HepG2 (cell line): ENCODE results near the gene GYPC. TPM values are rescaled to one million over a fixed set of nuclear protein-coding genes. Genes with fewer than 3 reads are reported as not detected.

Source experiments
- ATAC-seq: fragments of 200-7000 bp; cut with Tn5 transposase; 3 replicates; pipeline ENCODE4 v1.9.1; 2020; ENCODE audit warnings: mild to moderate bottlenecking, moderate library complexity
- BruUV-seq: library from RNA; stranded (reverse); fragments of 400-500 nt; replicated peaks from 2 replicates; lab custom pipeline; 2021; lab: Mats Ljungman, UMichigan
- CTCF ChIA-PET: fragments of 300-600 bp; formaldehyde crosslinking; extraction: SDS; loops from one replicate; lab custom pipeline; 2021; ENCODE audit warnings: low total read pairs, inconsistent platforms, low intra/inter-chr PET ratio; lab: Yijun Ruan, JAX
- POLR2A ChIA-PET: fragments of 350-600 bp; sonication (Branson Sonifier 250); formaldehyde crosslinking; loops from one replicate; lab custom pipeline; 2020; ENCODE audit warnings: antibody characterized with exemption, inconsistent platforms; lab: Yijun Ruan, JAX
- DNase-seq: peaks from one replicate; pipeline ENCODE4 v3.0.0-alpha.2; 2015; ENCODE audit warnings: low spot score
- FAIRE-seq: peaks from 3 replicates; lab custom pipeline; 2011; peaks lifted over from hg19 to GRCh38; lab: Jason Lieb, UNC
- H2AFZ ChIP-seq: one replicate; pipeline ENCODE4 v1.6.1; 2011; ENCODE audit warnings: low read length, inconsistent platforms
- H3K27ac ChIP-seq: fragments of 300-600 bp; 3 replicates; pipeline ENCODE4 v1.8.0; 2011; ENCODE audit warnings: mixed run types, mild to moderate bottlenecking, mixed read lengths, low read length, inconsistent platforms; ENCODE audit not compliant: insufficient read depth; ENCODE audit errors: extremely low read length
- H3K27me3 ChIP-seq, 2 experiments: fragments of 200-600 bp in 1 of 2; 2 replicates in 1 of 2; 3 replicates in 1 of 2; pipeline versions ENCODE4 v1.6.0 to v1.8.0; 2011; ENCODE audit warnings: low read length in 2 of 2, mild to moderate bottlenecking in 2 of 2, moderate library complexity in 2 of 2, inconsistent platforms in 1 of 2; ENCODE audit not compliant: insufficient read depth in 2 of 2, control insufficient read depth in 1 of 2
- H3K36me3 ChIP-seq, 2 experiments: fragments of 200-600 bp in 1 of 2; replicated peaks in 1 of 2; 2 replicates in 1 of 2; 3 replicates in 1 of 2; pipeline versions ENCODE4 v1.5.1 to v1.8.0; 2011; ENCODE audit warnings: low read length in 2 of 2, inconsistent platforms in 1 of 2; ENCODE audit not compliant: insufficient read depth in 2 of 2, control insufficient read depth in 1 of 2
- H3K4me1 ChIP-seq: 2 replicates; pipeline ENCODE4 v1.5.1; 2012; ENCODE audit warnings: low read length, inconsistent platforms; ENCODE audit not compliant: insufficient read depth
- H3K4me2 ChIP-seq: 2 replicates; pipeline ENCODE4 v1.6.0; 2011; ENCODE audit warnings: low read depth, low read length, inconsistent platforms
- H3K4me3 ChIP-seq, 3 experiments: fragments of 200-600 bp in 1 of 3; sonication (generic), shearing (Covaris generic) in 1 of 3; replicated peaks in 1 of 3; 2 replicates each; pipeline ENCODE4 v1.5.1; 2011 to 2016; ENCODE audit warnings: low read length in 3 of 3, inconsistent platforms in 2 of 3, low read depth in 2 of 3, mild to moderate bottlenecking in 2 of 3, control low read depth in 1 of 3, mixed read lengths in 1 of 3; ENCODE audit not compliant: insufficient read depth in 1 of 3
- H3K79me2 ChIP-seq: one replicate; pipeline ENCODE4 v1.6.1; 2011; ENCODE audit warnings: low read length, inconsistent platforms; ENCODE audit not compliant: insufficient read depth
- H3K9ac ChIP-seq: 2 replicates; pipeline ENCODE4 v1.6.0; 2011; ENCODE audit warnings: mild to moderate bottlenecking, low read depth, low read length, inconsistent platforms; ENCODE audit not compliant: insufficient read depth
- H3K9me3 ChIP-seq: 2 replicates; pipeline ENCODE4 v1.5.1; 2012; ENCODE audit warnings: mild to moderate bottlenecking, low read length
- H4K20me1 ChIP-seq: 2 replicates; pipeline ENCODE4 v1.6.0; 2011; ENCODE audit warnings: inconsistent platforms, mild to moderate bottlenecking, low read length, moderate library complexity; ENCODE audit not compliant: insufficient read depth
- KAT2B ChIP-seq: fragments of 150-350 bp; IDR thresholded peaks from 2 replicates; pipeline ENCODE4 v1.6.1; 2014; ENCODE audit warnings: low read depth, low read length, borderline replicate concordance
- KDM6A ChIP-seq: IDR thresholded peaks from 2 replicates; pipeline ENCODE4 v1.6.1; 2016; ENCODE audit warnings: low read depth
- POGZ ChIP-seq: sonication (generic); formaldehyde crosslinking; IDR thresholded peaks from 2 replicates; pipeline ENCODE4 v1.4.0; 2020; ENCODE audit warnings: mild to moderate bottlenecking, missing genetic modification reagents
- ZNF629 ChIP-seq: sonication (generic); formaldehyde crosslinking; conservative IDR thresholded peaks from 2 replicates; pipeline ENCODE4 v1.5.0; 2020; ENCODE audit warnings: missing genetic modification reagents
- whole genome bisulfite sequencing: methylation state at CpG from one replicate; pipeline ENCODE4 v1.1.6; 2017; ENCODE audit warnings: low lambda C conversion rate; 5-methylcytosine and 5-hydroxymethylcytosine counted together
- in situ Hi-C: cut with HindIII; loops from 2 replicates; pipeline ENCODE4 v1.10.0; 2017; ENCODE audit warnings: low pct_unique_long_range_greater_than_20kb; ENCODE audit not compliant: extremely low pct_ligation_motif_present
- intact Hi-C: fragments of 100-400 bp; cut with micrococcal nuclease; formaldehyde crosslinking; loops from one replicate; pipeline ENCODE4 v1.10.0; 2022; ENCODE audit not compliant: unreplicated experiment
- polyA plus RNA-seq, 8 experiments: library from polyadenylated mRNA; depleted of rRNA in 3 of 8; stranded (reverse) in 7 of 8; unstranded in 1 of 8; fragments of >200 nt; fragmentation: Illumina TruSeq in 4 of 8; extraction: Trizol in 4 of 8; gene quantifications; 2 replicates each; pipeline versions ENCODE4 v1.2.1 to v1.2.3, GENCODE V29; 2011 to 2016; ENCODE audit warnings: low read depth in 4 of 8, missing spikeins in 1 of 8, mixed read lengths in 1 of 8; ENCODE audit not compliant: insufficient read depth in 1 of 8
- total RNA-seq, 5 experiments: library from RNA; depleted of rRNA; stranded (reverse); fragments of >200 nt; fragmentation: Illumina TruSeq; extraction: Trizol; gene quantifications; 2 replicates each; pipeline ENCODE4 v1.2.3, GENCODE V29; 2016; ENCODE audit warnings: low read depth in 1 of 5
- TF ChIP-seq, protein P1 (sequence below): sonication (generic); formaldehyde crosslinking; IDR thresholded peaks from 2 replicates; pipeline ENCODE4 v1.5.0; 2020; ENCODE audit warnings: mild to moderate bottlenecking, missing genetic modification reagents
- TF ChIP-seq, protein P2 (sequence below): sonication (generic); formaldehyde crosslinking; conservative IDR thresholded peaks from 2 replicates; pipeline ENCODE4 v1.5.0; 2020; ENCODE audit warnings: missing genetic modification reagents

The GYPC gene
- total and polyA plus RNA-seq, 2 of the 13 experiments (the other 11 are each of a cell fraction or from before 2014, with no cell fraction given): not detected

DNA sequence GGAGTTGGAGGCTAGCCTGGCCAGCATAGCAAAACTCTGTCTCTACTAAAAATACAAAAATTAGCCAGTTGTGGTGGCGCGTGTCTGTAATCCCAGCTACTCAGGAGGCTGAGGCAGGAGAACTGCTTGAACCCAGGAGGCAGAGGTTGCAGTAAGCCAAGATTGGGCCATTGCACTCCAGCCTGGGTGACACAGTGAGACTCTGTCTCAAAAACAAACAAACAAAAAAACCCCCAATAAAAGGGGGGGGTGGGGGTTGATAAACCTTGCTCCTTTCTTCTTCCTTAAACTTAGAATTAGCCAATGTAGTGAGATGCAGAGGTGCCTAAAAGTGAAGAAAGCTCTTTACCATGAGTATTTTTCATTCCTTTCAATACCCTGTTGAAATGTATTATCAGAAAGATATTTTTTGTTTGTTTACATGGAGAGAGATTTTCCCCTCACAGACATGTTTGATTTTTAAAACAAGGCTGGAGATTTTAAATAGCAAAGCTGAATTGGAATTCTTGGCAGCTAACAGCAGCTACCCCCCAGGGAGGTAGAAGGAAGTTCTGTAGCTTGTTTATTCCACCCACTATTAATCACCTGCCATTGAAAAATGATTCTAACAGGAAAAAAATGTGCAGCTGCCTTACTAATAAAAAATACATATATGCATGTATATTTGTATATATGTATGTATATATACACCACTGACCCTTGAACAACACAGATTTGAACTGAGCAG, 48.6 kb downstream of the GYPC start:
- Histone ChIP-seq H3K27ac (no peak overlapping the region), H3K4me2 (no peak overlapping the region), H3K36me3 (no peaks in the 10 kb centered on the region), H3K9ac (no peak overlapping the region), H3K27me3 (no peaks in the 10 kb centered on the region), H3K4me3 (no peak overlapping the region), H3K9me3 (no peaks in the 10 kb centered on the region), H4K20me1 (no peaks in the 10 kb centered on the region), H3K4me1 (no peaks in the 10 kb centered on the region), H2AFZ (no peak overlapping the region), H3K79me2 (no peaks in the 10 kb centered on the region)
- in situ Hi-C loops: no loop called here
- ATAC-seq: no peak
- WGBS: 62% methylated on average over 2 of the region's 2 CpGs
- ChIA-PET POLR2A (no interaction called here), CTCF (no interaction called here)
- BruUV-seq: no TSS peak
- DNase-seq: no peak
- no peak for FAIRE-seq
- TF ChIP-seq, protein P1, sequence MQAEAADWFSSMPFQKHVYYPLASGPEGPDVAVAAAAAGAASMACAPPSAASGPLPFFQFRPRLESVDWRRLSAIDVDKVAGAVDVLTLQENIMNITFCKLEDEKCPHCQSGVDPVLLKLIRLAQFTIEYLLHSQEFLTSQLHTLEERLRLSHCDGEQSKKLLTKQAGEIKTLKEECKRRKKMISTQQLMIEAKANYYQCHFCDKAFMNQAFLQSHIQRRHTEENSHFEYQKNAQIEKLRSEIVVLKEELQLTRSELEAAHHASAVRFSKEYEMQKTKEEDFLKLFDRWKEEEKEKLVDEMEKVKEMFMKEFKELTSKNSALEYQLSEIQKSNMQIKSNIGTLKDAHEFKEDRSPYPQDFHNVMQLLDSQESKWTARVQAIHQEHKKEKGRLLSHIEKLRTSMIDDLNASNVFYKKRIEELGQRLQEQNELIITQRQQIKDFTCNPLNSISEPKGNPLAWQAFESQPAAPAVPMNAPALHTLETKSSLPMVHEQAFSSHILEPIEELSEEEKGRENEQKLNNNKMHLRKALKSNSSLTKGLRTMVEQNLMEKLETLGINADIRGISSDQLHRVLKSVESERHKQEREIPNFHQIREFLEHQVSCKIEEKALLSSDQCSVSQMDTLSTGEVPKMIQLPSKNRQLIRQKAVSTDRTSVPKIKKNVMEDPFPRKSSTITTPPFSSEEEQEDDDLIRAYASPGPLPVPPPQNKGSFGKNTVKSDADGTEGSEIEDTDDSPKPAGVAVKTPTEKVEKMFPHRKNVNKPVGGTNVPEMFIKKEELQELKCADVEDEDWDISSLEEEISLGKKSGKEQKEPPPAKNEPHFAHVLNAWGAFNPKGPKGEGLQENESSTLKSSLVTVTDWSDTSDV: no peak
- TF ChIP-seq, all 625 proteins: peak for 0
- intact Hi-C loops: no loop called here

DNA sequence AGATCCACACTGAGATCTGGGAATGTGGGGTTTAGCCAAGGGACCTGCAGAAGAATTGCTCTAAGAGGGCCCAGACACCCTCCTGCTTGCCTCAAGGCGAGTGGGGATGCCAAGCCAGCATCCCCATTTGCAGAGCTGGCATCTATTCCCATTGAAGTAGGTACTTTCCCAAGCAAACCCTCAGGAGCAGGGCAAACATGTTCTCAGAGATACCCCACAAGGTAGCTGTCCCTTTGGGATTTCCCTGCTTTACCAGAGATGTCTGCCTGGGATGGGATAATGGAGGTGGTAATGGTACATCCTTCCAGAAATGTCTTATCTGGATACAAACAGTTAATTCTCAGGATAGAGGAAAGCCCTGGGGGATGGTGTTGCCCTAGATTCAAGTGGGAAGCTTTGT, 51.2 kb downstream of the GYPC start:
- Histone ChIP-seq H3K27me3 (no peaks in the 10 kb centered on the region), H2AFZ (no peak overlapping the region), H3K4me3 (no peak overlapping the region), H3K27ac (no peak overlapping the region), H4K20me1 (no peaks in the 10 kb centered on the region), H3K9me3 (no peaks in the 10 kb centered on the region), H3K4me2 (no peak overlapping the region), H3K36me3 (no peaks in the 10 kb centered on the region), H3K9ac (no peak overlapping the region), H3K79me2 (no peaks in the 10 kb centered on the region), H3K4me1 (no peaks in the 10 kb centered on the region)
- ChIA-PET CTCF (no interaction called here), POLR2A (no interaction called here)
- FAIRE-seq: no peak
- in situ Hi-C loops: no loop called here
- 0% methylated on average over 1 of the region's 1 CpG for WGBS
- no peak for DNase-seq
- no peak for ATAC-seq
- intact Hi-C loops: no loop called here
- no TSS peak for BruUV-seq
- no peak for TF ChIP-seq POGZ
- no peak for TF ChIP-seq KAT2B
- no peak for TF ChIP-seq ZNF629
- no peak for TF ChIP-seq KDM6A (CRISPR knock-in tag)
- TF ChIP-seq, protein P2, sequence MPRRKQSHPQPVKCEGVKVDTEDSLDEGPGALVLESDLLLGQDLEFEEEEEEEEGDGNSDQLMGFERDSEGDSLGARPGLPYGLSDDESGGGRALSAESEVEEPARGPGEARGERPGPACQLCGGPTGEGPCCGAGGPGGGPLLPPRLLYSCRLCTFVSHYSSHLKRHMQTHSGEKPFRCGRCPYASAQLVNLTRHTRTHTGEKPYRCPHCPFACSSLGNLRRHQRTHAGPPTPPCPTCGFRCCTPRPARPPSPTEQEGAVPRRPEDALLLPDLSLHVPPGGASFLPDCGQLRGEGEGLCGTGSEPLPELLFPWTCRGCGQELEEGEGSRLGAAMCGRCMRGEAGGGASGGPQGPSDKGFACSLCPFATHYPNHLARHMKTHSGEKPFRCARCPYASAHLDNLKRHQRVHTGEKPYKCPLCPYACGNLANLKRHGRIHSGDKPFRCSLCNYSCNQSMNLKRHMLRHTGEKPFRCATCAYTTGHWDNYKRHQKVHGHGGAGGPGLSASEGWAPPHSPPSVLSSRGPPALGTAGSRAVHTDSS (CRISPR knock-in tag): no peak
